ENCODE data around the gene MAGEB17. TPM values are rescaled to one million over a fixed set of nuclear protein-coding genes. Genes with fewer than 3 reads are reported as not detected.

Gene MAGEB17
- total RNA-seq = not detected in 2 replicates

DNA sequence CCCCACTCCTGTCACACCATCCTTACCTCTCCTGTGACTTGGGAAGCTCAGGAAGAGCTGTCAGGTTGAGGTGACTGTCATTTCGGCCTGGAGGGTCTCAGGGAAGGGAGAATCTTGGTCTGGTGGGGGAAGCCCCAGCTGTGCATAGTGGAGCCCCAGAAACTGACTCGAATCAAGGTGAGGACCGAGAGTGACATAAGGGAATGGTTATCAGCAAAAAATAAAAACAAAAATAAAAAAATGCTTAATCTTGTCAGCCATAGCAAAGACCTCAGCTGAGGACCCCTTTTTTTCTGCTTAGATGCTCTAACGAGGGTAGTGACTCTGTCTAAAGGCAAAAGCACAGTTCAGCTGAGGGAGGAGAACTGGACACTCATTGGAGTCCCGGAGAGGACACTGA lies at the start of gene MAGEB17:
TSS of gene MAGEB17 (plus strand) at position 301 of the 400 bp plus-strand sequence. CDS start 2,902 bp downstream, outside the sequence.
- H3K36me3 Mint-ChIP-seq (ENCODE audit: low read depth) = no peaks in the 10 kb centered on the region

DNA sequence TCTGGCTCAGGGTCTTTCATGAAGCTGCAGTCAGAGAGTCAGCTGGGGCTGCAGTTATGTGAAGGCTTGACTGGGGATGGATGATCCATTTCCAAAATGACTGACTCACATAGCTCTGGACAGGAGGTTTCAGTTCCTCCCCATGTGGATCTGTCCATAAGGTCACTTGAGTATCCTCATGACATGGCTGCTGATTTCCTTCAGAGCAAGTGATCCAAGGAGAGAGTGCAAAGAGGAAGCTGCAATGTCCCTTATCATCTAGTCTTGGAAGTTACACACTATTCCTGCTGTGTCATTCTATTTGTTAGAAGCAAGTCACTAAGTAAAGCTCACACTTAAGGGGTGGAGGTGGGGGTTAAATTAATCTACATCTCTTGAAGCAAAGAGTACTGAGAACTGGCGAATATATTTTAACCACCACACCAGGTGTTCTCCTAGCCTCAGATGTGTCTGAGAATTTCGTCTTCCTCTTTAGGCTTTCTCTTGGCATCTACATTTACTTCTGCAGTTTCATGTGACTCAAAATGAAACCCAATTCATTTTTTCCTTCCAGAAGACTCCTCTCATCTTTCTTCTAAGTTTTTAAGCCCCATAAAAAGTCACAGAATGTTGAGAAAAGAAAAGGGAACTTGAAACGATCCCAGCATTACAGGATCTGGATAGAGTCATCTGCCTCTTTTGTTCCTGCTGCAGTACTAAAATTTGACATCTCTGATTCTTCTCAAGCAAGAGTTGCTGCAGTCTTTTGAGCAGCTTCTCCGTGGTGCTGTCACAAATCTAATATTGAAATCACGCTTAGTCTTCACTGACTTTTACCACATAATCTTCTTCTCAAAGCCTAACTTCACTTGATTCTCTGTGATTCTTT lies 47.7 kb upstream of the MAGEB17 start:
- peak; percentile 47 for DNase-seq
- peaks cover 12% of the 10 kb centered on the region for H3K27me3 Mint-ChIP-seq
- peak overlapping the region; percentile 15 for H3K4me3 Mint-ChIP-seq
- H3K36me3 Mint-ChIP-seq (ENCODE audit: low read depth) = no peaks in the 10 kb centered on the region
- intact Hi-C loops (cut with micrococcal nuclease) = loop anchor here (1.0 to 10.0 kb wide), 2 partner anchors 302 to 555 kb away; no protein-coding TSS in a partner anchor
- H3K27ac Mint-ChIP-seq = no peak overlapping the region
- no peaks in the 10 kb centered on the region for H3K9me3 Mint-ChIP-seq
- H3K4me1 Mint-ChIP-seq = peaks cover 17% of the 10 kb centered on the region

More for the DNA sequence above, at the start of gene MAGEB17:
- H3K4me1 Mint-ChIP-seq = no peaks in the 10 kb centered on the region
- H3K9me3 Mint-ChIP-seq = no peaks in the 10 kb centered on the region
- intact Hi-C loops (cut with micrococcal nuclease) = no loop called here
- no peak within 1 kb of the TSS for H3K4me3 Mint-ChIP-seq
- DNase-seq = no peak
- H3K27ac Mint-ChIP-seq = no peak within 1 kb of the TSS
- peaks cover 3% of the 10 kb centered on the region for H3K27me3 Mint-ChIP-seq

- no peak overlapping the region for H3K27ac Mint-ChIP-seq
- H3K4me3 Mint-ChIP-seq = peak overlapping the region; percentile 15
These were observed 46.9 kb upstream of the MAGEB17 start for GRCh38 chrX:16120431-16120830.

DNA sequence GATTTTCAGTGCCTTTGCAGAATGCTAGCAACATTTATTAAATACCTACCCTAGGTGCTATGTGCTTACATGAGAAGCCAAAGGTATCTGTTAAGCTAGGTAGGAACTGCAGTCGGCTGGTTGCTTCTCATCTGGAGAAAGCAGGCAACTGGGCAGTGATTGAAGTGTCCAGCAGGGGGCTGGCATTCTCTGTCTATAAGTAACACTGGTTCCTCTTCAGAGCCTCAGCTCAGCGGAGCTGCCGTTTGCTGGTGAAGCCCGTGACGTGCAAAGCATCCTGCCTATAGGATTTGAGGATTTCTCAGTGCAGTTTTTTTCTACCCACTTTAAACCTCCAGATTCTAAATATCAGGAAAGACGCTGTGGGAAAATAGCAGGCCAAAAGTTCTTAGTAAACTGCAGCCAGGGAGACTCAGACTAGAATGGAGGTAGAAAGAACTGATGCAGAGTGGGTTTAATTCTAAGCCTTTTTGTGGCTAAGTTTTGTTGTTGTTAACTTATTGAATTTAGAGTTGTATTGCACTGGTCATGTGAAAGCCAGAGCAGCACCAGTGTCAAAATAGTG lies 44.0 kb upstream of the MAGEB17 start, which contains the start of gene GRPR:
TSS of gene GRPR (plus strand) at position 344 of the 565 bp plus-strand sequence. CDS start 389 bp downstream, outside the sequence.
- peaks cover 24% of the 10 kb centered on the region for H3K27me3 Mint-ChIP-seq
- H3K4me1 Mint-ChIP-seq = peaks cover 17% of the 10 kb centered on the region
- no peaks in the 10 kb centered on the region for H3K9me3 Mint-ChIP-seq
- DNase-seq = peak; percentile 80
- no peaks in the 10 kb centered on the region for H3K36me3 Mint-ChIP-seq (ENCODE audit: low read depth)
- no peak within 1 kb of the TSS for H3K27ac Mint-ChIP-seq
- intact Hi-C loops (cut with micrococcal nuclease) = loop anchor here (10.0 kb wide), 1 partner anchor 551 kb away; no protein-coding TSS in a partner anchor
- H3K4me3 Mint-ChIP-seq = no peak within 1 kb of the TSS

More at GRCh38 chrX:16120431-16120830, 46.9 kb upstream of the MAGEB17 start:
- DNase-seq = no peak
- Mint-ChIP-seq H3K9me3 (no peaks in the 10 kb centered on the region), H3K4me1 (peaks cover 17% of the 10 kb centered on the region), H3K36me3 (ENCODE audit: low read depth) (no peaks in the 10 kb centered on the region), H3K27me3 (peaks cover 14% of the 10 kb centered on the region)
- intact Hi-C loops (cut with micrococcal nuclease) = loop anchor here (10.0 kb wide), 1 partner anchor 554 kb away; no protein-coding TSS in a partner anchor

- Mint-ChIP-seq H3K27ac (no peak overlapping the region), H3K36me3 (ENCODE audit: low read depth) (no peaks in the 10 kb centered on the region), H3K9me3 (no peaks in the 10 kb centered on the region), H3K4me1 (peaks cover 14% of the 10 kb centered on the region), H3K27me3 (peaks cover 26% of the 10 kb centered on the region), H3K4me3 (no peak overlapping the region)
- intact Hi-C loops (cut with micrococcal nuclease) = loop anchor here (10.0 kb wide), 1 partner anchor 551 kb away; no protein-coding TSS in a partner anchor
- no peak for DNase-seq
These were observed 43.1 kb upstream of the MAGEB17 start for GRCh38 chrX:16124201-16124600.

DNA sequence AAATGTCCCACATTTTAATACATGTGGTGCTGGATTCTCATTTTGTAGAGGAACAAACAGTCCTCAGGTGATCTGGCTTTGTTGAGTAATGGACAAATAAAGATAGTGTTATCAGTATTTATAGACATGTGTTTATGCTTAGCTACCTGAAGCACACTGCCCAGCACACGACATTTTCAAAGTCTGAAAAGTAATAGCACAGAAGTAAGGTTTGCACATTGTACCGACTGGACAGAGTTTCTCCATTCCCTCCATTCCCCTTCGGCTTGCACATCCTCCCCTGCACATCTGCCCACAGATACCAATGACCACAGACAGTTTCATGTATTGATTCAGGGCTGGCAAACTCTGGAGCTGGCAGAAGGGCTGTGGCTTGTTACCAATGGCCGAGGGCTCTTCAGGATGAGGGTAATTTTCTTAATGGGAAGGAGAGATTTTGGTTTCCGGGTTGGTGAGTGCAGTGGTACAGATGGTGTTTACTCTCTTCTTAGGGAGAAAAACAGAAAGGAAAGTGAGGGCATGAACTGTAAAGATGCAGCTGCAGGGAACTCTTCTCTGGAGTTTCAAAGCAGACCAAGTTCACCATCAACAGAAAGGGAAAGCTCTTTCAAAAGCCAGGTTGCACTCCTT lies 41.6 kb upstream of the MAGEB17 start:
- intact Hi-C loops (cut with micrococcal nuclease) = loop anchor here (10.0 kb wide), 1 partner anchor 549 kb away; no protein-coding TSS in a partner anchor
- Mint-ChIP-seq H3K36me3 (ENCODE audit: low read depth) (no peaks in the 10 kb centered on the region), H3K4me3 (no peak overlapping the region), H3K27ac (no peak overlapping the region), H3K4me1 (no peaks in the 10 kb centered on the region), H3K27me3 (peaks cover 28% of the 10 kb centered on the region), H3K9me3 (no peaks in the 10 kb centered on the region)
- no peak for DNase-seq

DNA sequence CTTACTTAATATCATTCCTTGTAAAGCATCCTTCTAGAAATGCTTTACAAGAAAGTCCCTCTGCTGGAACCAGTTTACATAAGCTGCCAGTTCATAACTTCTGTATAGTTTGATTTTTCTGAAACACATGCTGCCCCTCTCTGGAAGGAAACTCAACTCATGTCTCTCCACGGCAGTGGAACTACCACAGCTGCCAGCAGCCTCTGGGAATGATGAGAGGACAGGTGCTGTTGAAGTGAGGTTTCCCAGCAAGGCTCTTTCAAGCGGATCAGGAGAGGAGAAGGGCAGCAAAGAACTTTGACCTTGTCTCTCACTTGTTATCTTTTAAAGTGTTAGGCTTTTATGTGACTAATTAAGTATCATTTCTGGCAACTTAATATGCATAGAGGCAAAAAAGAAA lies 36.6 kb upstream of the MAGEB17 start:
- Mint-ChIP-seq H3K9me3 (no peaks in the 10 kb centered on the region), H3K4me3 (no peak overlapping the region), H3K27me3 (peaks cover 28% of the 10 kb centered on the region), H3K4me1 (no peaks in the 10 kb centered on the region), H3K27ac (no peak overlapping the region), H3K36me3 (ENCODE audit: low read depth) (no peaks in the 10 kb centered on the region)
- intact Hi-C loops (cut with micrococcal nuclease) = no loop called here
- DNase-seq = no peak

DNA sequence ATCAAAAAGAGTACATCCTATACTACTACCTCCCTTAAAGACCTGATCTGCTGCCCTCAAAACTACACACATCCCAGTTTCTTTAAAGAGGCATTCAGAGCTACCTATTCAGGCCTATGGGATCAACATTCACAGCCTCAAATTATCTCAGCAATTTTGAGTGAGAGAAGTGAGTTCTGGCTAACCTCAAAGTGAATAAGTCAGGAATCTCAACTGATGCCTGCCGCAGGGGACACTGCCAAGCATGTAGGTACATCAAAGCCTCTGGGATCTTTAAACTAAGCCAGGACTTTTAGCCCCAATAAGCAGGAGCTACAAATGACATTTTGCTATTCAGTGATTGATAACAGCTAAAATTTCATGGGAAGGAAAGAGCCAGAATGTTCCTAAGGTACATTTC lies 32.3 kb upstream of the MAGEB17 start:
- DNase-seq = no peak
- no peaks in the 10 kb centered on the region for H3K9me3 Mint-ChIP-seq
- no peaks in the 10 kb centered on the region for H3K4me1 Mint-ChIP-seq
- peaks cover 16% of the 10 kb centered on the region for H3K27me3 Mint-ChIP-seq
- no peak overlapping the region for H3K27ac Mint-ChIP-seq
- H3K36me3 Mint-ChIP-seq (ENCODE audit: low read depth) = no peaks in the 10 kb centered on the region
- intact Hi-C loops (cut with micrococcal nuclease) = no loop called here
- no peak overlapping the region for H3K4me3 Mint-ChIP-seq

DNA sequence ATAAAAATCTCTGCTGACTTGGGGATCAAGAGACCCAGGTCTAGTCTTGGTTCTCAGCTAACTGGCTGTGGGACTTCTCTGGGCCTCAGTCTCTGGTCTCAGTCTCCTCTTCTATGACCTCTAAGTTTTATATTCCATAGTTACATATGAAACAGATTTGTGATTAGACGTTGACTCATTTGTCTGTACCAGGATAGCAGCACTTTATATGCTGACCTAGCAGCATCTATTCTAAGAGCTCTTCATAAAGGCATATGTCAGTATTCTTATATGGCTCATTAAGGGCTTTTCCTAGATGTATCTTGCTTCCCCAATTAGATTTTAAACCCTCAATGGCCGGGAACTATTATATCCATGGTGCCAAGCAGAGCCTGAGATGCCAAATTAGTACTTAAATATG lies 31.2 kb upstream of the MAGEB17 start:
- Mint-ChIP-seq H3K36me3 (ENCODE audit: low read depth) (no peaks in the 10 kb centered on the region), H3K27ac (no peak overlapping the region), H3K27me3 (peaks cover 15% of the 10 kb centered on the region), H3K4me1 (no peaks in the 10 kb centered on the region), H3K4me3 (no peak overlapping the region), H3K9me3 (no peaks in the 10 kb centered on the region)
- intact Hi-C loops (cut with micrococcal nuclease) = no loop called here
- no peak for DNase-seq

GRCh38 chrX:16137416-16138107 lies 29.7 kb upstream of the MAGEB17 start:
- DNase-seq = no peak
- H3K4me3 Mint-ChIP-seq = no peak overlapping the region
- H3K36me3 Mint-ChIP-seq (ENCODE audit: low read depth) = no peaks in the 10 kb centered on the region
- no peaks in the 10 kb centered on the region for H3K4me1 Mint-ChIP-seq
- H3K27ac Mint-ChIP-seq = no peak overlapping the region
- peaks cover 13% of the 10 kb centered on the region for H3K27me3 Mint-ChIP-seq
- intact Hi-C loops (cut with micrococcal nuclease) = no loop called here
- no peaks in the 10 kb centered on the region for H3K9me3 Mint-ChIP-seq

GRCh38 chrX:16138108-16138427 lies 29.2 kb upstream of the MAGEB17 start:
- no peaks in the 10 kb centered on the region for H3K36me3 Mint-ChIP-seq (ENCODE audit: low read depth)
- H3K9me3 Mint-ChIP-seq = no peaks in the 10 kb centered on the region
- intact Hi-C loops (cut with micrococcal nuclease) = no loop called here
- no peak overlapping the region for H3K27ac Mint-ChIP-seq
- H3K4me1 Mint-ChIP-seq = no peaks in the 10 kb centered on the region
- DNase-seq = no peak
- H3K27me3 Mint-ChIP-seq = peaks cover 15% of the 10 kb centered on the region
- no peak overlapping the region for H3K4me3 Mint-ChIP-seq

GRCh38 chrX:16140448-16140847 lies 26.8 kb upstream of the MAGEB17 start:
- intact Hi-C loops (cut with micrococcal nuclease) = no loop called here
- no peak overlapping the region for H3K27ac Mint-ChIP-seq
- no peak for DNase-seq
- no peaks in the 10 kb centered on the region for H3K36me3 Mint-ChIP-seq (ENCODE audit: low read depth)
- H3K4me3 Mint-ChIP-seq = no peak overlapping the region
- no peaks in the 10 kb centered on the region for H3K9me3 Mint-ChIP-seq
- peaks cover 4% of the 10 kb centered on the region for H3K27me3 Mint-ChIP-seq
- H3K4me1 Mint-ChIP-seq = no peaks in the 10 kb centered on the region

- Mint-ChIP-seq H3K9me3 (no peaks in the 10 kb centered on the region), H3K27ac (no peak overlapping the region), H3K27me3 (peaks cover 4% of the 10 kb centered on the region), H3K36me3 (ENCODE audit: low read depth) (no peaks in the 10 kb centered on the region), H3K4me1 (no peaks in the 10 kb centered on the region), H3K4me3 (no peak overlapping the region)
- intact Hi-C loops (cut with micrococcal nuclease) = no loop called here
- DNase-seq = no peak
These were observed 26.3 kb upstream of the MAGEB17 start for GRCh38 chrX:16140983-16141382.

All from activated CD4-positive, alpha-beta T cell treated with anti-CD3 and anti-CD28 coated beads, Interleukin-2, amount 10 ng/mL, durations not matched to agents 24 days and 14 days (primary cell).